HepG2 (cell line): ENCODE data around the gene GDNF.

Source experiments
- BCL6 ChIP-seq: IDR thresholded peaks from 2 replicates; pipeline ENCODE4 v1.6.1; 2016; ENCODE audit warnings: missing genetic modification reagents, missing compliant biosample characterization
- ESRRA ChIP-seq: sonication (generic); formaldehyde crosslinking; IDR thresholded peaks from 2 replicates; pipeline ENCODE4 v1.5.1; 2020; ENCODE audit warnings: mild to moderate bottlenecking, low read depth, missing genetic modification reagents
- ETV5 ChIP-seq: IDR thresholded peaks from 2 replicates; pipeline ENCODE4 v1.6.1; 2018; ENCODE audit warnings: missing biosample characterization, missing genetic modification reagents, inconsistent platforms, borderline replicate concordance
- GTF2F1 ChIP-seq: fragments of 150-350 bp; IDR thresholded peaks from 2 replicates; pipeline ENCODE4 v1.6.1; 2014; ENCODE audit warnings: low read length
- ZBTB8A ChIP-seq: sonication (generic); formaldehyde crosslinking; IDR thresholded peaks from 2 replicates; pipeline ENCODE4 v1.4.0; 2020; ENCODE audit warnings: mild to moderate bottlenecking, low read depth, missing genetic modification reagents, borderline replicate concordance
- ZFP36 ChIP-seq: fragments of 150-350 bp; IDR thresholded peaks from 2 replicates; pipeline ENCODE4 v1.6.1; 2018; ENCODE audit warnings: borderline replicate concordance, low read length, low read depth; ENCODE audit not compliant: partially characterized antibody

GRCh38 chr5:37806016-37806415 lies 33.8 kb downstream of the GDNF start:
- no peak for TF ChIP-seq ZBTB8A
- no peak for TF ChIP-seq ETV5 (CRISPR knock-in tag)
- TF ChIP-seq ESRRA (CRISPR knock-in tag): no peak
- no peak for TF ChIP-seq GTF2F1
- TF ChIP-seq BCL6: no peak
- TF ChIP-seq ZFP36: no peak
